ENCODE results near the gene PLEKHM3. TPM values are rescaled to one million over a fixed set of nuclear protein-coding genes. Genes with fewer than 3 reads are reported as not detected.

Gene PLEKHM3
- total and polyA plus RNA-seq, 2 experiments from 2014 or later, result 3.9 to 8.8 TPM

- Histone ChIP-seq H3K79me2 (replicated peaks; ENCODE audit: insufficient read depth) (no peaks in the 10 kb centered on the region), H3K4me1 (ENCODE audit: insufficient read depth) (peaks cover 5% of the 10 kb centered on the region; the same call in 1 of the 2 replicates), H3K27me3 (ENCODE audit: insufficient read depth) (no peaks in the 10 kb centered on the region), H3K9me2 (ENCODE audit: insufficient read depth) (no peaks in the 10 kb centered on the region), H3K4me3 (no peak overlapping the region), H3K4me2 (no peak overlapping the region), H3F3A (replicated peaks; ENCODE audit: low read depth) (no peaks in the 10 kb centered on the region), H3K36me3 (ENCODE audit: insufficient read depth) (no peaks in the 10 kb centered on the region), H4K20me1 (replicated peaks; ENCODE audit: insufficient read depth) (no peaks in the 10 kb centered on the region), H2AFZ (no peak overlapping the region), H3K27ac (ENCODE audit: low read depth) (peak overlapping the region; percentile 18; the same call in 1 of the 2 replicates)
- Mint-ChIP-seq H3K4me1 (peaks cover 11% of the 10 kb centered on the region; the same call in 2 of the 3 replicates), H3K27ac (0 out of 2 replicates have a peak overlapping the region, but pooled peaks have one; percentile 21), H3K36me3 (ENCODE audit: low read depth) (no peaks in the 10 kb centered on the region), H3K4me3 (no peak overlapping the region), H3K9me3 (no peaks in the 10 kb centered on the region), H3K27me3 (ENCODE audit: insufficient read depth, low read depth, poor library complexity) (no peaks in the 10 kb centered on the region)
- TF ChIP-seq ETS1 (IDR thresholded peaks at IDR 0.05) (no peak), ZNF462 (CRISPR knock-in tag; IDR thresholded peaks at IDR 0.05) (no peak), EZH2phosphoT487 (IDR thresholded peaks at IDR 0.05; ENCODE audit: unreplicated experiment) (no peak), REST (IDR thresholded peaks at IDR 0.05; ENCODE audit: unreplicated experiment) (no peak), JUNB (IDR thresholded peaks at IDR 0.05; ENCODE audit: unreplicated experiment) (no peak), NANOG (IDR thresholded peaks at IDR 0.05; ENCODE audit: borderline replicate concordance) (no peak), CTCF (conservative IDR thresholded peaks at IDR 0.05; ENCODE audit: low read depth in 2 of 2) (no peak), CREB1 (CRISPR knock-in tag; IDR thresholded peaks at IDR 0.05; ENCODE audit: low read depth) (no peak), POLR2AphosphoS5 (IDR thresholded peaks at IDR 0.05; ENCODE audit: low read depth) (no peak), STAT1 (IDR thresholded peaks at IDR 0.05; ENCODE audit: unreplicated experiment) (no peak), ZNF331 (CRISPR knock-in tag; IDR thresholded peaks at IDR 0.05; ENCODE audit: low read depth) (no peak), ZNF114 (CRISPR knock-in tag; IDR thresholded peaks at IDR 0.05) (no peak), EZH2 (IDR thresholded peaks at IDR 0.05; ENCODE audit: low read depth, unreplicated experiment) (no peak)
- no peak for ATAC-seq
- no peak for DNase-seq (ENCODE audit: low spot score)
These were observed 156.3 kb downstream of the PLEKHM3 start for GRCh38 chr2:207868855-207869596.

Data from GM23338 (cell line).